Brain microvascular endothelial cell (primary cell): ENCODE results near the gene SH3PXD2A.

Experiments used
- DNase-seq: peaks from one replicate; pipeline ENCODE4 v3.0.0-alpha.2; 2020
- H3K27ac ChIP-seq: fragments of 250-450 bp; sonication (Bioruptor Pico); 2 replicates; pipeline ENCODE4 v1.5.1; 2020; ENCODE audit warnings: mild to moderate bottlenecking, moderate library complexity
- H3K27me3 ChIP-seq: fragments of 250-450 bp; sonication (Bioruptor Pico); replicated peaks from 2 replicates; pipeline ENCODE4 v1.5.1; 2020; ENCODE audit warnings: mild to moderate bottlenecking
- H3K36me3 ChIP-seq: fragments of 250-450 bp; sonication (Bioruptor Pico); replicated peaks from 2 replicates; pipeline ENCODE4 v1.5.1; 2020; ENCODE audit warnings: mild to moderate bottlenecking
- H3K4me3 ChIP-seq: 2 replicates; pipeline ENCODE4 v1.5.1; 2011; ENCODE audit warnings: low read depth, mild to moderate bottlenecking, control low read depth, low read length, moderate library complexity
- CTCF ChIP-seq: IDR thresholded peaks from 2 replicates; pipeline ENCODE4 v1.5.1; 2011; ENCODE audit warnings: low read depth, mild to moderate bottlenecking, moderate library complexity, low read length, control low read depth, inconsistent platforms; ENCODE audit errors: missing control alignments
- in situ Hi-C: cut with HindIII; loops from 2 replicates; pipeline ENCODE4 v1.10.0; 2017; ENCODE audit warnings: low sequenced_read_pairs, low pct_ligation_motif_present

SH3PXD2A gene

GRCh38 chr10:103553743-103554487 is 301.5 kb downstream of the SH3PXD2A start:
- Histone ChIP-seq H3K4me3 (no peak overlapping the region), H3K27ac (no peak overlapping the region), H3K36me3 (no peaks in the 10 kb centered on the region), H3K27me3 (peaks cover 32% of the 10 kb centered on the region)
- in situ Hi-C loops = no loop called here
- DNase-seq = no peak
- TF ChIP-seq CTCF = no peak

- H3K27ac ChIP-seq = no peak overlapping the region
- H3K27me3 ChIP-seq = peaks cover 33% of the 10 kb centered on the region
- no peak overlapping the region for H3K4me3 ChIP-seq
- DNase-seq = no peak
- in situ Hi-C loops = no loop called here
- H3K36me3 ChIP-seq = no peaks in the 10 kb centered on the region
- no peak for TF ChIP-seq CTCF
These were observed 302.3 kb downstream of the SH3PXD2A start for GRCh38 chr10:103552856-103553742.

- in situ Hi-C loops = no loop called here
- no peak for DNase-seq
- no peak overlapping the region for H3K27ac ChIP-seq
- peaks cover 38% of the 10 kb centered on the region for H3K27me3 ChIP-seq
- no peak overlapping the region for H3K4me3 ChIP-seq
- no peaks in the 10 kb centered on the region for H3K36me3 ChIP-seq
- TF ChIP-seq CTCF = no peak
These were observed 303.5 kb downstream of the SH3PXD2A start for GRCh38 chr10:103551619-103552602.

- Histone ChIP-seq H3K27ac (no peak overlapping the region), H3K4me3 (no peak overlapping the region), H3K27me3 (peaks cover 32% of the 10 kb centered on the region), H3K36me3 (no peaks in the 10 kb centered on the region)
- DNase-seq = no peak
- in situ Hi-C loops = no loop called here
- no peak for TF ChIP-seq CTCF
These were observed 305.1 kb downstream of the SH3PXD2A start for GRCh38 chr10:103550229-103550628.

GRCh38 chr10:103549349-103549685 is 306.1 kb downstream of the SH3PXD2A start:
- no peak for TF ChIP-seq CTCF
- Histone ChIP-seq H3K27me3 (peaks cover 38% of the 10 kb centered on the region), H3K27ac (no peak overlapping the region), H3K36me3 (no peaks in the 10 kb centered on the region), H3K4me3 (no peak overlapping the region)
- in situ Hi-C loops = no loop called here
- DNase-seq = no peak
